Measurements from ENCODE around the gene ZNF783.

DNA sequence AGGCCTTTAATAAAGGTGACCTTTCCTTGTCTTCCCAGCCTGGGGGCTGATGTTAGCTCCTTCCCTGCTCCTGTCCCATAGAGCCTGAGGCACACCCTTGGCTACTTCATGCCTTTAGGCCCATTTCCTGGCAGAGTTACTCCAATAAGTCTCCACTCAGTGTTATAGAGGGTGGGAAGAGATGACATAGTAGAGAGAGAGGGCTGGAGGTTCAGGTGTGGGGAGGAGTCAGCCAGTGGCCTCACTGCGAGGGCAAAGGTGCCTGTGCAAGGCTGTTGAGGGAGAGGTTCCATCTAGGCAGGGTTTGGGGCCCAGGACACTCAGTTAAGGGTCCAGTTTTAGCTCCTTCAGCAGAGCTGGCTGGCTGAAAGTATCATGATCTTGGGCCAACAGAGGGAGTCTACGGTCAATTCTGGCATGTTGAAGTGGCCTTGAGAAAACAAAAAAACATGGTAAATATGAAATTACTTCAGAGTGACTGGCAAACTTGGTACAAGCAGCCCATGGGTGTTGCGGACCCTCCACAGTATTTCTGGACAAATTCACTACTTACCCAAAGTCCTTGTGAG, 67.9 kb downstream of the ZNF783 start:
- TF ChIP-seq CTCF (IDR thresholded peaks at IDR 0.05) (no peak), GTF2I (CRISPR knock-in tag; conservative IDR thresholded peaks at IDR 0.05) (no peak), TEAD4 (CRISPR knock-in tag; IDR thresholded peaks at IDR 0.05) (no peak), ATF1 (CRISPR knock-in tag; IDR thresholded peaks at IDR 0.05) (no peak), ZBTB21 (CRISPR knock-in tag; IDR thresholded peaks at IDR 0.05; ENCODE audit: borderline replicate concordance) (no peak), GABPB1 (CRISPR knock-in tag; IDR thresholded peaks at IDR 0.05) (no peak), ETV6 (CRISPR knock-in tag; IDR thresholded peaks at IDR 0.05) (no peak), TP53 (CRISPR knock-in tag; IDR thresholded peaks at IDR 0.05) (no peak), ZNF232 (CRISPR knock-in tag; IDR thresholded peaks at IDR 0.05) (no peak), ZNF121 (CRISPR knock-in tag; IDR thresholded peaks at IDR 0.05) (no peak), TCF7 (CRISPR knock-in tag; IDR thresholded peaks at IDR 0.05; ENCODE audit: low read depth) (no peak)
